Endometrial microvascular endothelial cells (primary cell): ENCODE data around the gene TRIM65. TPM values are rescaled to one million over a fixed set of nuclear protein-coding genes. Genes with fewer than 3 reads are reported as not detected.

Source experiments
- in situ Hi-C: cut with HindIII; loops from 2 replicates; pipeline ENCODE4 v1.10.0; 2017; ENCODE audit warnings: low sequenced_read_pairs, low pct_unique_long_range_greater_than_20kb; ENCODE audit errors: inconsistent ontology term
- total RNA-seq: library from RNA; depleted of rRNA; stranded (reverse); fragments of >200 nt; gene quantifications from one replicate; pipeline ENCODE4 v1.2.3, GENCODE V29; 2015; ENCODE audit errors: inconsistent ontology term

Gene TRIM65
- total RNA-seq, 1 donor from 2014 or later: 26.3 TPM

DNA sequence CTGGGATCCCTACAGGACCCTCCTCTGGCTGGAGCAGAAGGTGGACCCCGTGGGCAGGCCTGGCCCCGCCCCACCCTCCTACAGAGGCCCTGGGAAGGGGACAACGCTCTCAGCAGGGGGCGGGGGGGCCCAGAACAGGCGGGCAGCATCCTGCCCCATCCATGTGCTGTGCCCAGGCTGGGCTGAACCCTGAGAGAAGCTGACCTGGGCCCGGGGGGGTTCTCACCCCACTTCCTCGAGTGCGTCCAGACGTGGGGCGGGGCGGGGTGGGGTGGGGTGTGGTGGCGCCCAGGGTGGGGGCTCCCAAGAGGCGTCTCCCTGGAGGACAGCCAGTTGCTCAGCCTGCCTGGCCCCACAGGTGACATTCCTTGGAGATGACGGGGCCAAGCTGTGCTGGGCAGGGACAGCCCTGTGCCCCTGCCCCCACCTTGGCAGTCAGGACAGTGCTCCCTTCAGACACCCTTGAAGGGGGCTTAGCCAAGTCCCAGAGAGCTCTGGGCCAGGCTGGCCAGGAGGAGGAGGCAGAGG, 52.2 kb downstream of the TRIM65 start:
- in situ Hi-C loops: no loop called here

DNA sequence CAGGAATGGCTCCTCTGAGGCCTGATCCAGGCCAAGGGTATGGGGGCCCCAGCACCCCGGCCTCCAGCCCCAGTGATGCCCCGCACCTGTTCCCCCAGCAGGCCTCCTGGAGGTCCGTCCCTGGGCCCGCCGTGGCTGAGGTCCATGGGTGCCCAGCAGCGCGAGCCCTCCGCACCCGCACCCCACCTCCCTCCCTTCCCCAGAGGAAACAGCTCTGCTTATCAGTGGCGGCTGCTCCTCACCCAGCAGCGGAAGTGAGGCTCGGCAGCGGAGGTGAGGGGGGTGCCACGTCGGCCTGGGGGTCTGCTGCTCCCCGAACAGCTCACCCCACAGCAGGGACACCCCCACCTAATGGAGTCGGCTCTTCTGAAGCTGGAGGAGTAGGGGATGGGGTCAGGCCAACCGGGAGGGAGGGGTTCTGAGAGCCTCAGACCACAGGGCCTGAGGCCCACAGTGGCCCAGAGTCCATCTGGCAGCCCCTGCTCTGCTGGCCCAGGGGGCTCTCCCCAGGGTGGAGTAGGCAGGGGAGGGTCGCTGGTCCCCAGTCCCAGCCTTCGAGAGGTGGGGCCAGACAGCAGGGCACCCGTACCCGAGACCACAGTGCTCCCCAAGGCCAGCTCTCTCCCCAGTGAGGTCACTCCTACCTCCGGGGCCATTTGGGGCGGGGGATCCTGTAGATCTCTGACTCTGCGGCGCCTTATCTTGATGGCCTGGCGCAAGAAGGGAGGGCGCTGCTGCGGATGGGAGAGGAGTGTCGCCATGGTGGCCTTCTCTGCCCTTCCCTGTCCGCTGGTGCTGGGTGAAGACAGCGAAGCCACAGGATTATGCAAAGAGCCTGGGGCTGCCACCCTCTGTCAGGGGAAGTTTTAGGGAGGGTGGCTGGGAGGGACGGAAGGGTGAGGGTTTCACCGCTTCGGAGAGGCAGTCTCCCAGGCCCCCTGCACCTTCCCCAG, 52.9 kb downstream of the TRIM65 start, which contains the start of gene UNC13D:
Gene UNC13D (minus strand): TSS at position 828 of the 953 bp plus-strand sequence. CDS start 67 bp downstream, at position 761.
- in situ Hi-C loops: no loop called here

DNA sequence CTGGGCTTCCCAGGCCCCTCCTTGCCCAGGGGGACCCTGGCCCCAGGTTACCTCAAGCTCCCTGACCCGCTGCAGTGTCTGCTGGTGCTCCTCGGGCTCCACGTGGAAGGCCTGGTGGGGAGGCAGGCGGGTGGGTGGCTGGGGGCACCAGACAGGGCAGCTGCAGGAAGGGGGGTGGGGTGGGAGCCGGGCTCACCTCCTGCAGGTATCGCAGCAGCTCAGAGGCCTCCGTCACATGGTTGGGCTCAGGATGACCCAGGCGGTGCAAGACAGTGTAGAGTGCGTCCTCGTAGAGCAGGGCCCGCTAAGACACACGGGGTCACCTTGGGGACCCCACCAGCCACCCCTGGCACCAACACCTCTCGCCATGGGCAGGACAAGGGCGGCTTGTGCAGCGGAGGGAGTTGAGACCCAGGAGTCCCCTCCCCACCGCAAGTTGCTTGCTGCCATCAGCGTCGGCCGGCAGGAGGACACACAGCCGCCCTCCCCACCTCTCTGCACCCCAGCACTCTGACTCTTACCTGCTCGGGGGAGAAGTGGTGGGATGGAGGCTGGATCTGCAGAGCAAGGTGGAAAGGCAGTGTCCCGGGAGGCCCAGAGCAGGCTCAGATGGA, 53.7 kb downstream of the TRIM65 start:
- in situ Hi-C loops: no loop called here

DNA sequence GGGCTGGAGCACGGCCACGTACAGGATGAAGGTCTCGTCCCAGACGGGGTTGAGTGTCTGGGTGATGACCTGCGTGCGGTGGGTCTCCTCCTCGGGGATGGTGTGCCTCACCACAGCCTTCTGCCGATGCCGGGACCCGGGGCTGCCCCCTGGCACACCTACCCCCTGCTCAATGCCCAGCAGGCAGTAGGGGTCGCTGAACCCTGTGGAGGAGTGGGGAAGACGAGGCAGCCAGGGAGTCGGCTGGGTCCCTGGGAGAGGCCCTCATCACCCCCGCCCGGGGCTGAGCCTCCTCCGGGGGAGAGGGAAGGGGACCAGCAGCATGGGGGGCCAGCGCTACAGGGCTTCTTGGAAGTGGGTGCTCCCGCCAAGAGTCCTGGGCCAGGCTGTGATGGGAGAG, 54.3 kb downstream of the TRIM65 start:
- in situ Hi-C loops: no loop called here

DNA sequence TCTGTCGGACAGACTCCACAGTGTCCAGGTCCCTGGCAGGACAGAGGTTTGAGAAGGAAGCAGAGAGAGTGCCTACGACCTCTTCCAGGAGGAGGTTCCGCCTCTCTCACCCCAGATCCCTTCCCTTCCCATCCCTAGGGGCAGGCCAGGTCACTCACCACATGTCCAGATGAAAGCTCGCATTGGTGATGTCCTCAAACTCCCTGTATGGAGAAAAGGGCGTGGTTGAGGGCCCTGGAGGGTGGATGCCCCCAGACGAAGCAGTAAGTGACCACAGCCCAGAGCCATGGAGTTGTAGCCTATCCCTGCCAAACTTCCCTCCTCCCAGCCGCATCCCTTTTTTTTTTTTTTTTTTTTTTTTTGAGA, 56.0 kb downstream of the TRIM65 start:
- in situ Hi-C loops: no loop called here

DNA sequence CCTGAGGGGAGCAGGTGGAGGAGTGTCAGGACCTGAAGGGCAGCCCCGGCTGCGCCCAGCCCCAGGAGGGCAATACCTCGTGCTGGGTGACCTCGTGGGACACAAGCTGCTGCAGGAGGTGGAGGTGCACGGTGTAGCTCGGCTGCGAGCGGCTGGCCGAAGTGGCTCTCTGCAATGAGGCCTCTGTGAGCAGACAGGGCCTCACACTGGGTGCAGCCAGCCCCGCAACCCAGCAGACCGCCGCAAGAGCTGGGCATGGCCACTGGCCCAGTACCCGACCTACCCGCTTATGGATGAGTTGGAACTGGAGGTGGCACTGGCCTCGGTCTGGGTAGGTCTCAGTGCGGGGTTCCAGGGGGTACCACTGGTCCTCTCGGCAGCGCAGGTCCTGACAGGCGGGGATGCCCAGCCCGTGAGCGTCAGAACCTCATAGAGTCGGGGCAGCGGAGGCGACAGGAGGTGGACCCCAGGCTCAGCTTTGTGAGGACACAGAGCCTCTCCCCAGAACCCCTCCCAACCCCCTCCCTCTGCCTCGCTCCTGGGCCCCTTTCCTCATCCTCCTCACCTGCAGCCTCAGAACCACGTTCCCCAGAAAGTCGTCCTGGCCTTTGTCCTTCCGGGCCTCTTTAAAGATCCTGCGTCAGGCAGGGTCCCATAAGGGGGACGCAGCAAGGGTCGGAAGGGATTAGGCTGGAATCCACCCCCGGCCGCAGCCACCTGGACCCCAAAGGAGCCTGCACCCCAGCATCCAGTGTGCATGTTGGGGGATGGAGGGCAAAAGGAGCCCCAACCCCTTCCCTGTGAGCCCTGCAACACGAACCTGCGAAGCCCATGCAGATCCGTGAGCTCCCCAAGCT, 56.6 kb downstream of the TRIM65 start:
- in situ Hi-C loops: no loop called here

Other genes starting within 250 kb of the TRIM65 start
- 9.8 TPM for gene RECQL5, start 229.8 kb downstream of the TRIM65 start, total RNA-seq
- gene SAP30BP, start 229.6 kb downstream of the TRIM65 start, total RNA-seq: 107 TPM
- 2.4 TPM for gene ITGB4, start 175.5 kb downstream of the TRIM65 start, total RNA-seq
- 65.8 TPM for gene GALK1, start 131.8 kb downstream of the TRIM65 start, total RNA-seq
- gene UNK, start 112.1 kb downstream of the TRIM65 start, total RNA-seq: 53.0 TPM
- gene UNC13D, start 52.5 kb downstream of the TRIM65 start, total RNA-seq: 0.09 TPM
- 50.3 TPM for gene WBP2, start 41.6 kb downstream of the TRIM65 start, total RNA-seq
- gene TRIM47, start 18.4 kb downstream of the TRIM65 start, total RNA-seq: 53.3 TPM
- gene MRPL38, start 7.9 kb upstream of the TRIM65 start, total RNA-seq: 44.7 TPM
- gene FBF1, start 44.1 kb upstream of the TRIM65 start, total RNA-seq: 6.8 TPM
- gene ACOX1, start 82.2 kb upstream of the TRIM65 start, total RNA-seq: 41.9 TPM
- 17.7 TPM for gene TEN1, start 82.3 kb upstream of the TRIM65 start, total RNA-seq
- gene CDK3, start 103.9 kb upstream of the TRIM65 start, total RNA-seq: 1.3 TPM
- gene EVPL, start 130.4 kb upstream of the TRIM65 start, total RNA-seq: not detected
- gene SRP68, start 175.6 kb upstream of the TRIM65 start, total RNA-seq: 42.7 TPM
- not detected for gene GALR2, start 177.8 kb upstream of the TRIM65 start, total RNA-seq
- not detected for gene ZACN, start 182.2 kb upstream of the TRIM65 start, total RNA-seq
- gene EXOC7, start 206.8 kb upstream of the TRIM65 start, total RNA-seq: 70.9 TPM
- gene FOXJ1, start 244.3 kb upstream of the TRIM65 start, total RNA-seq: not detected